Left lung (tissue), 10 donors: Measurements from ENCODE around the gene NXN. TPM values are rescaled to one million over a fixed set of nuclear protein-coding genes. Genes with fewer than 3 reads are reported as not detected.
A peak's percentile ranks its signal among the peaks of the same experiment; 100 is the strongest.
"Not testable (repeated sequence)": the region's sequence is repeated elsewhere in the genome, so short reads cannot be mapped to it uniquely, and the experiment has no call there.

Experiments used
- ATAC-seq: fragments of 200-7000 bp; cut with Tn5 transposase; one replicate; pipeline ENCODE4 v1.9.1; 2020; ENCODE audit warnings: moderate library complexity
- DNase-seq, 4 donors: peaks; one replicate each; pipeline ENCODE4 v3.0.0-alpha.2; 2013 to 2020
- H3K27ac ChIP-seq, 2 donors: fragments of 200-600 bp; sonication (generic) in 1 of 2; one replicate each; pipeline versions ENCODE4 v1.5.0 to v1.8.0; 2020 to 2021
- H3K27me3 ChIP-seq, 2 donors: fragments of 200-600 bp; sonication (generic) in 1 of 2; one replicate each; pipeline versions ENCODE4 v1.5.0 to v1.8.0; 2020 to 2021
- H3K36me3 ChIP-seq, 2 donors: fragments of 200-600 bp; sonication (generic) in 1 of 2; one replicate each; pipeline versions ENCODE4 v1.5.0 to v1.8.0; 2020 to 2021
- H3K4me1 ChIP-seq, 2 donors: fragments of 200-600 bp; one replicate each; pipeline ENCODE4 v1.8.0; 2021
- H3K4me3 ChIP-seq, 2 donors: fragments of 200-600 bp; sonication (generic) in 1 of 2; one replicate each; pipeline versions ENCODE4 v1.5.0 to v1.8.0; 2020 to 2021; ENCODE audit warnings: mild to moderate bottlenecking in 1 of 2
- H3K9me3 ChIP-seq, 2 donors: fragments of 200-600 bp; sonication (generic) in 1 of 2; one replicate each; pipeline versions ENCODE4 v1.5.0 to v1.8.0; 2020 to 2021
- intact Hi-C, 2 donors: fragments of 100-400 bp; cut with DNase I; formaldehyde crosslinking; loops; one replicate each; pipeline versions ENCODE4 v1.11.2 to v1.14.2; 2022
- polyA plus RNA-seq, 6 donors: library from polyadenylated mRNA; unstranded; fragments of 120-200 nt; gene quantifications; one replicate each; pipeline ENCODE4 v1.2.1, GENCODE V29; 2013; ENCODE audit not compliant: insufficient read length in 6 of 6
- total RNA-seq, 2 donors: library from RNA; stranded (reverse); fragmentation: NEBNext Ultra II Directional; extraction: Animal tissue kit (Norgen Biotek cat#: 25700); gene quantifications; one replicate each; pipeline ENCODE4 v1.2.1, GENCODE V29; 2021
- TF ChIP-seq, protein P1 (sequence below), 2 donors: fragments of 200-600 bp; sonication (generic) in 1 of 2; IDR thresholded peaks; one replicate each; pipeline versions ENCODE4 v1.5.0 to v1.8.0; 2021; ENCODE audit warnings: antibody characterized with exemption in 2 of 2
- donor health status: DM: no; HTN: yes; CAD: no.
- donor health status: DM: no; HTN: no; CAD: no.

The NXN gene
- total and polyA plus RNA-seq, 8 donors = 33.8 to 59.1 (median 55.1) TPM

DNA sequence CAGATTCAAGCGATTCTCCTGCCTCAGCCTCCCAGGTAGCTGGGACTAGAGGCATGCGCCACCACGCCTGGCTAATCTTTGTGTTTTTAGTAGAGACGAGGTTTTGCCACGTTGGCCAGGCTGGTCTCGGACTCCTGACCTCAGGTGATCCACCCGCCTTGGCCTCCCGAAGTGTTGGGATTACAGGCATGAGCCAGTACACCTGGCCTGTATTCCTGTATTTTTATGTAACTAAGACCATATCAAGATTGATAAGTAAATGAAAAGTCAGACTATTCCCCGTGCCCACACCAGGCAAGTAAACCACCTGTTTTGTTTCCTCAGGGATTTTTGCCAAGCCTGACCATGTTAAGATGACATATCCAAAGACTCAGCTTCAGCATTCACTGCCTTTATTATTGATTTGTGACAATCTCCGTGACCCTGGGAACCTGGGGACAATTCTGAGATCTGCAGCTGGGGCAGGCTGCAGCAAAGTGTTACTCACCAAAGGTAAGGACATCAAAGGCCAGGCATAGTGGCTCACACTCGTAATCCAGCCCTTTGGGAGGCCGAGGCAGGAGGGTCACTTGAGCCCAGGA lies 191.8 kb downstream of the NXN start:
- peaks cover 5 to 22% of the 10 kb centered on the region in 2 donors for H3K4me1 ChIP-seq
- TF ChIP-seq, protein P1, sequence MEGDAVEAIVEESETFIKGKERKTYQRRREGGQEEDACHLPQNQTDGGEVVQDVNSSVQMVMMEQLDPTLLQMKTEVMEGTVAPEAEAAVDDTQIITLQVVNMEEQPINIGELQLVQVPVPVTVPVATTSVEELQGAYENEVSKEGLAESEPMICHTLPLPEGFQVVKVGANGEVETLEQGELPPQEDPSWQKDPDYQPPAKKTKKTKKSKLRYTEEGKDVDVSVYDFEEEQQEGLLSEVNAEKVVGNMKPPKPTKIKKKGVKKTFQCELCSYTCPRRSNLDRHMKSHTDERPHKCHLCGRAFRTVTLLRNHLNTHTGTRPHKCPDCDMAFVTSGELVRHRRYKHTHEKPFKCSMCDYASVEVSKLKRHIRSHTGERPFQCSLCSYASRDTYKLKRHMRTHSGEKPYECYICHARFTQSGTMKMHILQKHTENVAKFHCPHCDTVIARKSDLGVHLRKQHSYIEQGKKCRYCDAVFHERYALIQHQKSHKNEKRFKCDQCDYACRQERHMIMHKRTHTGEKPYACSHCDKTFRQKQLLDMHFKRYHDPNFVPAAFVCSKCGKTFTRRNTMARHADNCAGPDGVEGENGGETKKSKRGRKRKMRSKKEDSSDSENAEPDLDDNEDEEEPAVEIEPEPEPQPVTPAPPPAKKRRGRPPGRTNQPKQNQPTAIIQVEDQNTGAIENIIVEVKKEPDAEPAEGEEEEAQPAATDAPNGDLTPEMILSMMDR (IDR thresholded peaks at IDR 0.05) = no peak
- DNase-seq = no peak
- no peaks in the 10 kb centered on the region for H3K27me3 ChIP-seq
- H3K9me3 ChIP-seq = no peaks in the 10 kb centered on the region
- H3K4me3 ChIP-seq = no peak overlapping the region
- intact Hi-C loops = no loop called here
- peaks cover 0 to 69% of the 10 kb centered on the region in 2 donors for H3K36me3 ChIP-seq
- no peak for ATAC-seq
- H3K27ac ChIP-seq = no peak overlapping the region

DNA sequence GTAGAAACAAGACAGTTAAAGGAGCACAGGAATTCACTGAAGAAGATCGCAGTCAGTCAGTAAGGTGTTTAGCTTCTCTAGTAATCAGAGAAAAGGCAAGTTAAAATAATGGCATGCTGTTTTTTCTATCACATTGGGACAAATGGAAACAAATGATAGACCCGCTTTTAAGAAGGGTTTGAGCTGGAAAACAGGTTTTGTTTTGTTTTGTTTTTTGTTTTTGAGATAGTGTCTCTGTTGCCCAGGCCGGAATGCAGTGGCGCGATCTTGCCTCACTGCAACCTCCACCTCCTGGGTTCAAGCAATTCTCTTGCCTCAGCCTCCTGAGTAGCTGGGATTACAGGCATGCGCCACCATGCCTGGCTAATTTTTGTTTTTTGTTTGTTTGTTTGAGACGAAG lies 193.7 kb downstream of the NXN start:
- intact Hi-C loops, H3K27ac ChIP-seq, H3K4me3 ChIP-seq, ATAC-seq, H3K27me3 ChIP-seq, DNase-seq, H3K9me3 ChIP-seq: not testable (repeated sequence)
- H3K36me3 ChIP-seq = peaks cover 0 to 53% of the 10 kb centered on the region in 2 donors
- peaks cover 8 to 35% of the 10 kb centered on the region in 2 donors for H3K4me1 ChIP-seq

DNA sequence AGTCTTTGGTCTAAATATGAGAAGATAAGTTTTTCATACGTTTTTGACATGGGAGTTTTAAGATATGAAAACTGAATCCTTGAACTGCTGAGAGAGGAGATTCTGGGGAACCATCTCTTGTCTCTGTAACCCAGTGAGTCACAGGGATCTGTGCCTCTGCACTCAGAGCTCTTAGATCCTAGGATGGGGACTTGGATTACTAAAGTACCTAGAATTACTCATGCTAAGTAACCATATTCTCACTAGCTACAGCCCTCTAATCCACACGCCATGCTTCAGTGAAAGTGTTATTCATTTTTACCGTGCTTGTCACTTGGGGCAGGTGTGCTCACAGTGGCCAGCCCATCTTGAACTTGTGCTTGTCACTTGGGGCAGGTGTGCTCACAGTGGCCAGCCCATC lies 195.4 kb downstream of the NXN start:
- Histone ChIP-seq H3K4me1 (peaks cover 8 to 35% of the 10 kb centered on the region in 2 donors), H3K9me3 (no peaks in the 10 kb centered on the region), H3K4me3 (no peak overlapping the region), H3K36me3 (peaks cover 0 to 40% of the 10 kb centered on the region in 2 donors), H3K27ac (no peak overlapping the region), H3K27me3 (no peaks in the 10 kb centered on the region)
- intact Hi-C loops = no loop called here
- TF ChIP-seq, protein P1 (IDR thresholded peaks at IDR 0.05) = no peak
- ATAC-seq (no peak), DNase-seq (no peak)

DNA sequence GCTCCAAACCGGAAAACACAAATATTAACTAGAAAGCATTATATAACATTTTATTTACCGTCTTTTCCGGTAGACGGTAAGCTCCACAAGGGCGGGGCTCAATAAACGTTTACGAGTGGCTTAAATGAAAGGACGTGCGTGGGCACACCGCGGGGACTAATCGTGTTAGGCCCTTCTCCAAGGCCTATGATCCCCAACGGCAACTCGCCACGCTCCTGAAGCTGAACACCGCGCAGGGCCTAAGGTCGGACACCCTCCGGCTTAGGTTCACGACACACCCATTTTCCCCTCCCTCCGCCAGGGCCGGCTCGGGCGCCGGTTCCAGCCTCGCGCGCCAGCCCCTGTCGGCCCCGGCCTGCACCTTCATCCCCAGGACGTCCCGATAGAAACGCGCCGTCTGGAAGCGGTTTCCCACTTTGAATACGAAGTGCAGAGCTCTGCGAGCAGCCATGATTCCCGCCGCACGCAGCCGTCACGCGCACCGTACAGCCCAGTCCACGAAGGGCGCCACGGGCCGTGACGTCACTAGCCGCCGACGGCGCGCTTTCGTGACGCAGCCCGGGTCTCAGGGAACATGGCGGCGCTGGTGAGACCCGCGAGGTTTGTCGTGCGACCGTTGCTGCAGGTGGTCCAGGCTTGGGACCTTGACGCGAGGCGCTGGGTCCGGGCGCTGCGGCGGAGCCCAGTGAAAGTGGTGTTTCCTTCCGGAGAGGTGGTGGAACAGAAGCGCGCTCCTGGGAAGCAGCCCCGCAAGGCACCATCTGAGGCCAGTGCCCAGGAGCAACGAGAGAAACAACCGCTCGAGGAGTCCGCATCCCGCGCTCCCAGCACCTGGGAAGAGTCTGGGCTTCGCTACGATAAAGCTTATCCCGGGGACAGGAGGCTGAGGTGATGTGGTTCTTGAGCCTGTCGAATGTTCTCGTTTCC lies 197.5 kb downstream of the NXN start, which contains the start of the genes GLOD4 and MRM3:
Gene GLOD4, minus strand, starts transcription at position 476 of the 927 bp plus-strand sequence. Its CDS starts 25 bp downstream, at position 451.
Gene MRM3, plus strand, starts transcription at position 549 of the 927 bp plus-strand sequence. Its CDS starts 26 bp downstream, at position 575.
- TF ChIP-seq, protein P1 (IDR thresholded peaks at IDR 0.05) = no peak
- H3K9me3 ChIP-seq = no peaks in the 10 kb centered on the region
- H3K4me1 ChIP-seq = peaks cover 8 to 35% of the 10 kb centered on the region in 2 donors
- peaks cover 0 to 37% of the 10 kb centered on the region in 2 donors for H3K36me3 ChIP-seq
- no peaks in the 10 kb centered on the region for H3K27me3 ChIP-seq
- ATAC-seq (peak; percentile 97), DNase-seq (peak; percentile 90 to 98 (median 94))
- peak within 1 kb of the TSS; percentile 65 to 97 for H3K4me3 ChIP-seq
- peak within 1 kb of the TSS; percentile 66 to 84 for H3K27ac ChIP-seq
- intact Hi-C loops = no loop called here

DNA sequence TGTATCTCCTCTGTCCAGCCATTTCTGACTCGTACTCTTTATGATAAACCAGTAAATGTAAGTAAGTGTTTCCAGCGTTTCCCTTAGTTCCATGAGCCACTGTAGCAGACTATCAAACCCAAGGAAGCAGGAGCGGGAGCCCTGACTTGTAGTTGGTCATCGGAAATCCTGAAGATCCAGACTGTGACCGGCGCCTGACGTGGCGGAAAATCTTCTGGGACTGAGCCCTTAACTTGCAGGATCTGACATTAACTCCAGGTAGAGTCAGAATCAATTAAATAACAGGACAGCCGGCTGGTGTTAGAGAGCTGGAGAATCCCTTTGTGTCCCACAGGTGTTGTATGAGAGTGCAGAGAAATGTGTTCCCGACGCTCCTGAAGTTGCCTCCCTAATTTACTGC lies 201.5 kb downstream of the NXN start:
- peaks cover 7 to 17% of the 10 kb centered on the region in 2 donors for H3K4me1 ChIP-seq
- TF ChIP-seq, protein P1 (IDR thresholded peaks at IDR 0.05) = no peak
- no peaks in the 10 kb centered on the region for H3K9me3 ChIP-seq
- intact Hi-C loops = no loop called here
- no peaks in the 10 kb centered on the region for H3K27me3 ChIP-seq
- DNase-seq = no peak
- peaks cover 0 to 58% of the 10 kb centered on the region in 2 donors for H3K36me3 ChIP-seq
- no peak overlapping the region for H3K4me3 ChIP-seq
- no peak overlapping the region for H3K27ac ChIP-seq
- no peak for ATAC-seq
